ENCODE results near the gene PHKA1. TPM values are rescaled to one million over a fixed set of nuclear protein-coding genes. Genes with fewer than 3 reads are reported as not detected.

Gene PHKA1
- total RNA-seq, 6 donors from 2014 or later = 2.3 to 10.5 (median 3.4) TPM

- Histone ChIP-seq H3K4me1 (no peaks in the 10 kb centered on the region), H3K9me3 (no peaks in the 10 kb centered on the region), H3K4me3 (peak overlapping the region in 3 of 4 donors; percentile 54 to 68 (median 62)), H3K36me3 (peaks cover 0 to 5% (median 0%) of the 10 kb centered on the region in 4 donors), H3K27me3 (no peaks in the 10 kb centered on the region), H3K27ac (peak overlapping the region in 2 of 4 donors; percentile 77 to 79)
- no peak for DNase-seq
- ATAC-seq (ENCODE audit: low FRiP score in 2 of 2) = no peak
- no peak for TF ChIP-seq POLR2A (IDR thresholded peaks at IDR 0.05)
- no peak for TF ChIP-seq POLR2AphosphoS5 (IDR thresholded peaks at IDR 0.05)
- TF ChIP-seq EP300 (IDR thresholded peaks at IDR 0.05) = no peak
- no peak for TF ChIP-seq CTCF (IDR thresholded peaks at IDR 0.05)
- WGBS, 2 donors = 0 to 19% methylated on average over 7 of the region's 7 CpGs
Observed at GRCh38 chrX:72573158-72573511, 141.0 kb downstream of the PHKA1 start.

DNA sequence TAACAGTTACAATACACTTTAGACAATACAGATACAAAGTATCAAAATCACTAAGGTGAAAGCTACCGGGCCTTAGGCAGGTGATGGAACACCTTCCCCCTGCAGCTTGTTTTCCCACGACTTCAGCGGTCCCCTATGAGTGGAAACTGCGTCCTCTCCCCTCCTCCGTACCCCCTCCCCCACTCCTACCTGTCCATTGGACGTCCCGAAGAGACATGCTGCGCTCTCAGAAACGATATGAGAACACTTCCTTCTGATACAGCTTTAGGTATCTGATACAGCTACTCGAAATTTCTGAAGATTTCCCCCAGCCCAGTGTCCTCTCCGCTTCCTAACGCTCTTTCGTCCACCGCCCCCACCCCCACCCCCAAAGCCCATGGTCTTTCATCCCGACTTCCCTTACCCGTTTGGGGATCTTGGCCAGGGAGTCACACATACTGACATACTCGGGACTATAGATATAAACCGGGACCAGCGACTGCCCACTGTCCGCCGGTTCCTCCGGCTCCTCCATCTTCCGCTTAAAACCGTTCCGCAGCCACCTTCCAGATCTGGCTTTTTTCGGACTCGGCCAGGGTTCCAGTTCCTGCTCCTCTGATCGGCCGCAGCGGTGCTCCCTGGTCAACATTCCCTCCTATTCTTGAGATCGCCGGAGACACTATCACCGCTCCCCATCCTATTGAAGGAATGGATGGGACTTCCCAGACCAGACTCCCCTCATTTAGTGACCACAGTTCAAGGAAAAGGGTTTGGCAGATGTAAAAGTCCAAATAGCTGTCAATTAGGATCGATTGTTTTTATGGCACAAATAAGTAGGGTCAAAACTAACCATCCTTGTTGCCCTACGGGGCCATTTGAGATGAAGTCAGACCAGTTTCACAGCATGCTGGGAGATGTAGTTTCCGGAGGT, 141.6 kb downstream of the PHKA1 start, which contains the start of gene HDAC8:
TSS of gene HDAC8 (minus strand) at position 596 of the 910 bp plus-strand sequence. CDS start at position 514, 82 bp downstream.
- Histone ChIP-seq H3K27me3 (no peaks in the 10 kb centered on the region), H3K9me3 (no peaks in the 10 kb centered on the region), H3K27ac (peak within 1 kb of the TSS; percentile 56 to 79 (median 70)), H3K4me1 (no peaks in the 10 kb centered on the region), H3K36me3 (peaks cover 0 to 11% (median 2%) of the 10 kb centered on the region in 4 donors), H3K4me3 (peak within 1 kb of the TSS; percentile 34 to 68 (median 58))
- TF ChIP-seq POLR2A (IDR thresholded peaks at IDR 0.05) (no peak), EP300 (IDR thresholded peaks at IDR 0.05) (no peak), CTCF (IDR thresholded peaks at IDR 0.05) (no peak), POLR2AphosphoS5 (IDR thresholded peaks at IDR 0.05) (no peak)
- peak; percentile 82 to 97 for ATAC-seq (ENCODE audit: low FRiP score in 2 of 2)
- DNase-seq = peak in 1 of 2 donors; percentile 58
- WGBS, 2 donors = 0 to 31% methylated on average over 22 to 36 of the region's 36 CpGs

GRCh38 chrX:72569786-72570185, 144.3 kb downstream of the PHKA1 start:
- Histone ChIP-seq H3K27ac (no peak overlapping the region), H3K27me3 (no peaks in the 10 kb centered on the region), H3K36me3 (peaks cover 0 to 25% (median 9%) of the 10 kb centered on the region in 4 donors), H3K4me3 (no peak overlapping the region), H3K4me1 (no peaks in the 10 kb centered on the region), H3K9me3 (no peaks in the 10 kb centered on the region)
- 83 to 93% methylated on average over 2 of the region's 2 CpGs for WGBS, 2 donors
- no peak for TF ChIP-seq EP300 (IDR thresholded peaks at IDR 0.05)
- no peak for TF ChIP-seq POLR2A (IDR thresholded peaks at IDR 0.05)
- no peak for TF ChIP-seq CTCF (IDR thresholded peaks at IDR 0.05)
- ATAC-seq (ENCODE audit: low FRiP score in 2 of 2) (no peak), DNase-seq (no peak)

- Histone ChIP-seq H3K36me3 (peaks cover 0 to 25% (median 9%) of the 10 kb centered on the region in 4 donors), H3K4me3 (no peak overlapping the region), H3K4me1 (no peaks in the 10 kb centered on the region), H3K9me3 (no peaks in the 10 kb centered on the region), H3K27ac (no peak overlapping the region), H3K27me3 (no peaks in the 10 kb centered on the region)
- DNase-seq (no peak), ATAC-seq (ENCODE audit: low FRiP score in 2 of 2) (no peak)
- WGBS, 2 donors = 73 to 82% methylated on average over 6 of the region's 6 CpGs
- TF ChIP-seq CTCF (IDR thresholded peaks at IDR 0.05) = no peak
- TF ChIP-seq POLR2AphosphoS5 (IDR thresholded peaks at IDR 0.05) = no peak
- no peak for TF ChIP-seq POLR2A (IDR thresholded peaks at IDR 0.05)
- no peak for TF ChIP-seq EP300 (IDR thresholded peaks at IDR 0.05)
Observed at GRCh38 chrX:72568406-72569092, 145.6 kb downstream of the PHKA1 start.
